ENCODE measurements around the gene MYPN. TPM values are rescaled to one million over a fixed set of nuclear protein-coding genes. Genes with fewer than 3 reads are reported as not detected.
"Not testable (repeated sequence)": the region's sequence is repeated elsewhere in the genome, so short reads cannot be mapped to it uniquely, and the experiment has no call there.

Gene MYPN
- total RNA-seq, 1 experiment from 2014 or later: 0.40 TPM

DNA sequence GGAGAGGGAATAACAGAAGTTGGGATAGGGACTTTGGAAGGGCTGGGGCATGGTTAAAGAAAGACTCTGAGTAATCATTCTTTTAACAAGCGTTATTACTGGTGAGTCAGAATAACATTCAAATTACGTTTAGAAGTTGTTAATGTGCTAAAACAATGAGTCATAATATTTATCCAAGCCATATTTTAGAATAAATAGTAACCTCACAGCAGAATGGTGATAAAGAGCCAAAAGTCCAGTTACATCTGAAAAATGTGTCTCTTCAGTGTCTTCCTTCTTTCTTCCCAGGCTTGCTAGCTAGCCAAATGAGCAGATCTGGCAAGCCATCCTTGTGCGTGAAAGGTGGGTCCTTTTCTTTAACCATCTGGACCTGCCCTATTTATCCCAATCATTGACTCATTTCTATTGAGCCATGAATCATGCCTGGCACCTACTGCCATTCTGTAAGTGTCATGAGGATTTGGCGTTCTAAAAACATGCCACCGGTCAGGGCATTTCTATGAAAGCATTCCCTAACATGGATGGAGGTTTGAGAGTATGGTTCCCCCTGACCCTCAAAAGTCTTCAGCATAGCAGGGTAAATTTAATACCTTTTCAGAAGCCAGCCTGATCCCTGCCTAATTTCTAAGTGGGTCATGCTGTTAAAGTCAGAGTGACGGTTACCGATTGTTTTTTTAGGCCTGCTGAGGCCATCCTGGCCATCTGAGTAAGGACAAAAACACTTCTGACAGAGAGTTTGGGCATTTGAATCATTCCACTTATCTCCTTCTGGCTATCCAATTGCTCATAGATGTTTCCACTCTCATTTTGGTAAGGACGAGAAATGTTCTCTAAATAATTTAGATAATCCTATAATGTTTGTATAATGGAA is 26.9 kb downstream of the MYPN start:
- Histone ChIP-seq H3K27ac (peak overlapping the region; percentile 19), H3K9me3 (replicated peaks) (no peaks in the 10 kb centered on the region), H3K4me1 (no peaks in the 10 kb centered on the region; the same call in none of the 2 replicates), H3K36me3 (no peaks in the 10 kb centered on the region), H3K27me3 (no peaks in the 10 kb centered on the region), H3K4me3 (no peak overlapping the region)
- peak in 1 of 2 experiments; percentile 1 for DNase-seq

DNA sequence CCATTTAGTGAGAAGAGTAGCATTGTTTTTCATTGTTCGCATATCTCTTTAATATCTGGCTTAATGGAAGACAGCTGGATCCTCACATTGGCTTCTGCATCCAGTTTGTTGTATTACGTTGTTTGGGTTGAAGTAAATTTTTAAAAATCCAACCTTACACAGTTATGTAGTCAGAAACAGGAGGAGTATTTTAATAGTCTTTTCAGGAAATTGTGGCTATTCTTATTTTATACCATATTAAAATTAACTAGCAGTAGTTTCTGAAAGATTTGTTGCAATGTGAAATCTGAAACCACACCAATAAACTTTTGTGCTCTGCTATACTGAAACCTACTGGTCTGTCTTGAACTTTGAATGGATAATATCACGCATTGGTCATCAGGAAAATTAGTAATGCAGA is 27.9 kb downstream of the MYPN start:
- no peaks in the 10 kb centered on the region for H3K9me3 ChIP-seq (replicated peaks)
- no peaks in the 10 kb centered on the region; the same call in none of the 2 replicates for H3K4me1 ChIP-seq
- no peaks in the 10 kb centered on the region for H3K36me3 ChIP-seq
- H3K27me3 ChIP-seq: no peaks in the 10 kb centered on the region
- no peak for DNase-seq
- no peak overlapping the region for H3K27ac ChIP-seq
- no peak overlapping the region for H3K4me3 ChIP-seq

DNA sequence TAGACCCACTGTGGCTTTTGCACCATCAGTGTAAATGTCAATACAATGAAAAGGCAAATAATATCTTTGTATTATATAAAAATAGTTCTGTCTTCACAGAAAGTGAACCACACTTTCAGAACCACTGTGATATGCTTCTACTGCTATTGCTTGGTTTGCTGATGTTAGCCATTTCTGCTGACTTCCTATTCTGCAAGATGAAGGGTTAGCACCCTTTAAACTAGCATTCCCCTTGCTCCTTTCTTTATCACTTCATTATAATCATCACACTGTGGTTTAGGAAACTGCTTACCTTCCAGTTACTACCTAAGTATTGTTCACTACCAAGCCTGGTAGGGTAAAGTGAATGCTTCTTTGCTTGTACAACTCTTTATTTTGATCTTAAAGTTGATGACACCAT is 29.2 kb downstream of the MYPN start:
- H3K4me3 ChIP-seq: no peak overlapping the region
- H3K4me1 ChIP-seq: no peaks in the 10 kb centered on the region; the same call in none of the 2 replicates
- no peaks in the 10 kb centered on the region for H3K9me3 ChIP-seq (replicated peaks)
- no peak for DNase-seq
- H3K27ac ChIP-seq: no peak overlapping the region
- H3K36me3 ChIP-seq: no peaks in the 10 kb centered on the region
- H3K27me3 ChIP-seq: no peaks in the 10 kb centered on the region

- no peaks in the 10 kb centered on the region for H3K27me3 ChIP-seq
- peak in 1 of 2 experiments; percentile 12 for DNase-seq
- no peak overlapping the region for H3K4me3 ChIP-seq
- H3K4me1 ChIP-seq: no peaks in the 10 kb centered on the region; the same call in none of the 2 replicates
- no peak overlapping the region for H3K27ac ChIP-seq
- H3K36me3 ChIP-seq: no peaks in the 10 kb centered on the region
- no peaks in the 10 kb centered on the region for H3K9me3 ChIP-seq (replicated peaks)
Observed at GRCh38 chr10:68139448-68140272, 30.4 kb downstream of the MYPN start.

GRCh38 chr10:68142761-68143160 is 33.5 kb downstream of the MYPN start:
- Histone ChIP-seq H3K36me3 (no peaks in the 10 kb centered on the region), H3K27me3 (no peaks in the 10 kb centered on the region), H3K27ac (no peak overlapping the region), H3K4me3 (no peak overlapping the region), H3K9me3 (replicated peaks) (no peaks in the 10 kb centered on the region), H3K4me1 (no peaks in the 10 kb centered on the region; the same call in 1 of the 2 replicates)
- DNase-seq: no peak

GRCh38 chr10:68144709-68145108 is 35.4 kb downstream of the MYPN start:
- no peak overlapping the region for H3K27ac ChIP-seq
- H3K4me1 ChIP-seq: no peaks in the 10 kb centered on the region; the same call in 1 of the 2 replicates
- no peaks in the 10 kb centered on the region for H3K27me3 ChIP-seq
- no peak overlapping the region for H3K4me3 ChIP-seq
- no peaks in the 10 kb centered on the region for H3K9me3 ChIP-seq (replicated peaks)
- H3K36me3 ChIP-seq: no peaks in the 10 kb centered on the region
- no peak for DNase-seq

GRCh38 chr10:68145705-68146104 is 36.4 kb downstream of the MYPN start:
- H3K27me3 ChIP-seq: no peaks in the 10 kb centered on the region
- no peak for DNase-seq
- no peak overlapping the region for H3K27ac ChIP-seq
- H3K36me3 ChIP-seq: no peaks in the 10 kb centered on the region
- H3K4me1 ChIP-seq: no peaks in the 10 kb centered on the region
- no peaks in the 10 kb centered on the region for H3K9me3 ChIP-seq (replicated peaks)
- H3K4me3 ChIP-seq: no peak overlapping the region

DNA sequence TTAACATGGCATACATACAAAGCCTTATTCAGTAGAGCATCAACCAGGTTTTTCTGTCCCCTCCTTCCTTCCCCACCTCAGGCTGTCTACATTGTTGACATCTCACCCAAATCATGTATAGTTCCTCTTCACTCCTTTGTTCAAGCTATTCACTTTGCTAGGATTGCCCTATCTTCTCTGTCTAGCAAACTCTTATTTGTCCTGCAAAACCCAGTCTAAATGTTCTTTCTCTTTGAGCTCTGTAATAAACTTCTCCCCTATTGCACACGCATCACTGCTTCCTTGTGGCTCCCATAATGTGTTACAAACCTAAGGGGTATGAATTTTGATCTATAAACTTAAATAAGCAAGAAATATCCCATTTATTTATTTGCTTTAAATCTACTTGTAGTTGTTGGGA is 36.8 kb downstream of the MYPN start:
- no peaks in the 10 kb centered on the region for H3K9me3 ChIP-seq (replicated peaks)
- H3K27me3 ChIP-seq: no peaks in the 10 kb centered on the region
- H3K4me1 ChIP-seq: no peaks in the 10 kb centered on the region
- no peaks in the 10 kb centered on the region for H3K36me3 ChIP-seq
- no peak for DNase-seq
- no peak overlapping the region for H3K4me3 ChIP-seq
- no peak overlapping the region for H3K27ac ChIP-seq

- no peaks in the 10 kb centered on the region for H3K27me3 ChIP-seq
- H3K4me1 ChIP-seq: peaks cover 8% of the 10 kb centered on the region
- H3K4me3 ChIP-seq: no peak overlapping the region
- H3K27ac ChIP-seq: no peak overlapping the region
- no peaks in the 10 kb centered on the region for H3K9me3 ChIP-seq (replicated peaks)
- H3K36me3 ChIP-seq: no peaks in the 10 kb centered on the region
- DNase-seq: no peak
Observed at GRCh38 chr10:68151453-68151852, 42.2 kb downstream of the MYPN start.

DNA sequence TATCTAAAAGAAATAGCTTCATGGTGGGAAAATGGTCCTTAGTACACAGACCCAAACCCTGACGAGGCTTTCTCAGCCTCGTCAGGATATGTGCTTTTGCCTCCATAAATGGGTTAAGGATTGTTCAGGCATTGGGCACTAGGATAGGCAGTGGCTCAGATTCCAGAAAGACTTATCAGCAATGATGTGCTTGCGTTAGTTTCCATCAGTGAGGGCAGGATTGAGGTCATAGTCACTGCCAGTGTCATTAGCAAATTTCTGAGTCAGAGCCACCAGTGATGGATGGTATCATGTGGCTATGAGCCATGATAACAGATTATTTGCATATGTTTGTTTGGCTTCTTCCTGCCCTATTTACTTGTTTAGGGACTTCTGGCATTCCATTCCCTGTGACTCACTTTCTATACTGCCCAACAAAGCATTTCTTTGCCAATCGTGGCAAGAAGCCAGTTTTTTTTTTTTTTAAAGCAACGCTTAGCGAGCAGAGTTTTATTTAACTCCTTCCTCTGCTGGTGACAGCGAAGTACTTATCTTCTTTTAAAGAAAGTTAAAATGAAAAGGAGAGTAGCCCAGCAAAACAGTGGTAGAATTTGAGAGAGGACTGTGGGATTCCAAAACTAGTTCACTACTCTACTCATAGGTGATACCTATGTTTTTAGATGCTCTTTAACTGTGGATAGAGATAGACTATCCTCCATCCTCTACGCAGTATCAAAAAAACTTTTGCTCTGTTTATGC is 44.4 kb downstream of the MYPN start:
- peaks cover 8% of the 10 kb centered on the region for H3K4me1 ChIP-seq
- DNase-seq: peak; percentile 55 to 76
- no peaks in the 10 kb centered on the region for H3K27me3 ChIP-seq
- peak overlapping the region; percentile 30 for H3K4me3 ChIP-seq
- H3K27ac ChIP-seq: peak overlapping the region; percentile 90
- H3K9me3 ChIP-seq (replicated peaks): no peaks in the 10 kb centered on the region
- no peaks in the 10 kb centered on the region for H3K36me3 ChIP-seq

DNA sequence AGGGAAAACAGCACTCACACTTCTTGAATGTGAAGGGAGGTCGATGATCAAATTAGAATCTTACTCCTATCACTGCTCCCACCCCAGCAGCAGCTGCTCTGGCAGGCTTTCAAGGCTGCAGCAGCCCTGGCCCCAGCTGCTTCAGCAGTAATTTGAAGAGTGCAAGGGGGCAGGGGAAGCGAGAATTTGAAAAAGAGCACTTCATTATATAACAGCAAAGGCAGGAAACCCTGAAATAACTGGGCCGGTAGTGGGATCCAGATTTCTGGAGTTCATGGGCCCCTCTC is 44.9 kb downstream of the MYPN start:
- peak; percentile 81 to 82 for DNase-seq

GRCh38 chr10:68155615-68156210 is 46.4 kb downstream of the MYPN start:
- no peaks in the 10 kb centered on the region for H3K9me3 ChIP-seq (replicated peaks)
- no peaks in the 10 kb centered on the region for H3K27me3 ChIP-seq
- H3K4me1 ChIP-seq: peaks cover 8% of the 10 kb centered on the region
- no peak for DNase-seq
- no peak overlapping the region for H3K27ac ChIP-seq
- H3K4me3 ChIP-seq: no peak overlapping the region
- no peaks in the 10 kb centered on the region for H3K36me3 ChIP-seq

More for the DNA sequence above, 44.9 kb downstream of the MYPN start:
- Histone ChIP-seq H3K27ac (peak overlapping the region; percentile 90), H3K9me3 (replicated peaks) (no peaks in the 10 kb centered on the region), H3K36me3 (no peaks in the 10 kb centered on the region), H3K4me3 (peak overlapping the region; percentile 30), H3K27me3 (no peaks in the 10 kb centered on the region), H3K4me1 (peaks cover 8% of the 10 kb centered on the region)

GRCh38 chr10:68156373-68157185 is 47.3 kb downstream of the MYPN start:
- Histone ChIP-seq H3K4me3 (no peak overlapping the region), H3K36me3 (no peaks in the 10 kb centered on the region), H3K4me1 (peaks cover 8% of the 10 kb centered on the region), H3K27ac (no peak overlapping the region), H3K9me3 (replicated peaks) (no peaks in the 10 kb centered on the region), H3K27me3 (no peaks in the 10 kb centered on the region)
- DNase-seq: peak; percentile 7 to 62

DNA sequence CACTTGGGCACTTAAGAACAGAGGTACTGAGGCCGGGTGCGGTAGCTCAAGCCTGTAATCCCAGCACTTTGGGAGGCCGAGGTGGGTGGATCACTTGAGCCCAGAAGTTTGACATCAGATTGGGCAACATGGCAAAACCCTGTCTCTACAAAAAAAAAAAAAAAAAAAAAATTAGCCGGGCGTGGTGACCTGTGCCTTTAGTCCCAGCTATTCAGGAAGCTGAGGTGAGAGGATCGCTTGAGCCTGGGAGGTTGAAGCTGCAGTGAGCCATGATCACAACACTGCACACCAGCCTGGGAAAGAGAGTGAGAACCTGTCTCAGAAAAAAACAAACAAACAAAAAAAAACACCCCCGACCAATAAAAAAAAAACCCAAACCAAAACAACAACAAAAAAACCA is 48.2 kb downstream of the MYPN start:
- DNase-seq; H3K36me3 ChIP-seq; H3K9me3 ChIP-seq (replicated peaks); H3K27me3 ChIP-seq; H3K4me3 ChIP-seq; H3K4me1 ChIP-seq; H3K27ac ChIP-seq: not testable (repeated sequence)
